ENCODE results near the gene NCMAP. TPM values are rescaled to one million over a fixed set of nuclear protein-coding genes. Genes with fewer than 3 reads are reported as not detected.

The NCMAP gene
- total RNA-seq, 2 donors from 2014 or later: 0.76 to 1.3 TPM

- Mint-ChIP-seq H3K9me3 (no peaks in the 10 kb centered on the region), H3K4me3 (no peak overlapping the region), H3K27ac (peak overlapping the region; percentile 68), H3K4me1 (ENCODE audit: low read depth) (peaks cover 57% of the 10 kb centered on the region), H3K36me3 (ENCODE audit: insufficient read depth in 2 of 2) (peaks cover 20 to 67% of the 10 kb centered on the region in 2 donors), H3K27me3 (ENCODE audit: low read depth) (no peaks in the 10 kb centered on the region)
- ATAC-seq (replicated peaks in 1 of 2) (no peak), DNase-seq (no peak)
Observed at GRCh38 chr1:24652382-24652781, 96.5 kb downstream of the NCMAP start.

GRCh38 chr1:24654010-24654409, 98.1 kb downstream of the NCMAP start:
- H3K4me1 Mint-ChIP-seq (ENCODE audit: low read depth): peaks cover 54% of the 10 kb centered on the region
- peak overlapping the region; percentile 83 for H3K27ac Mint-ChIP-seq
- H3K4me3 Mint-ChIP-seq: no peak overlapping the region

GRCh38 chr1:24656046-24656445, 100.2 kb downstream of the NCMAP start:
- H3K36me3 Mint-ChIP-seq (ENCODE audit: insufficient read depth in 2 of 2): peaks cover 14 to 55% of the 10 kb centered on the region in 2 donors
- no peak for DNase-seq
- H3K27ac Mint-ChIP-seq: no peak overlapping the region
- H3K4me3 Mint-ChIP-seq: no peak overlapping the region
- no peaks in the 10 kb centered on the region for H3K9me3 Mint-ChIP-seq
- H3K4me1 Mint-ChIP-seq (ENCODE audit: low read depth): peaks cover 49% of the 10 kb centered on the region
- ATAC-seq (replicated peaks in 1 of 2): no peak
- H3K27me3 Mint-ChIP-seq (ENCODE audit: low read depth): no peaks in the 10 kb centered on the region

More at GRCh38 chr1:24654010-24654409, 98.1 kb downstream of the NCMAP start:
- H3K27me3 Mint-ChIP-seq (ENCODE audit: low read depth): no peaks in the 10 kb centered on the region
- H3K36me3 Mint-ChIP-seq (ENCODE audit: insufficient read depth in 2 of 2): peaks cover 21 to 61% of the 10 kb centered on the region in 2 donors
- DNase-seq (no peak), ATAC-seq (replicated peaks in 1 of 2) (no peak)
- no peaks in the 10 kb centered on the region for H3K9me3 Mint-ChIP-seq

DNA sequence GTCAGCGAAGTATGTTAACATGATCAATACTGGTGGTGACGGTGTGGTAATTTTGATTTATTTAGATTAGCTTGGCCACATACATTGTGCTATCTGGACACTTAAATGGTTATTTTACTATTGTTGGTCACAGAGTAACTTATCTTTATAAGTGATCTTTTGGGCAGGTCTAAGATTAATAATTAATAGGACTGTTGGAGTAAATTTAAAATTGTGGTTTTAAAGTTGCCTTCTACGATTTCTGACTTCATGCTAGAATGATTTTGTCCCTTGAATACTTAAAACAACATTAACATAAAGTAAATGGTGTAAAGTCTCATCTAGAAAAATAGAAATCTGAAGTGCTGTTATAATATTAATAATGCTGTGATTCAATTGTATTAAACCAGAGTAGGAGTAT, 101.9 kb downstream of the NCMAP start:
- no peak for ATAC-seq (replicated peaks in 1 of 2)
- no peak for DNase-seq
- Mint-ChIP-seq H3K9me3 (no peaks in the 10 kb centered on the region), H3K27ac (peak overlapping the region; percentile 91), H3K36me3 (ENCODE audit: insufficient read depth in 2 of 2) (peaks cover 10 to 49% of the 10 kb centered on the region in 2 donors), H3K4me1 (ENCODE audit: low read depth) (peaks cover 47% of the 10 kb centered on the region), H3K4me3 (peak overlapping the region in 1 of 2 donors; percentile 27), H3K27me3 (ENCODE audit: low read depth) (no peaks in the 10 kb centered on the region)

Other genes with a start within 250 kb of the NCMAP start
- gene GRHL3, start 236.7 kb upstream of the NCMAP start, total RNA-seq: 1 to 10 TPM in 1 of 2 donors, under 1 TPM in 1; 0.28 to 2.0 TPM
- 10 to 100 TPM; 13.0 to 17.8 TPM for gene STPG1, start 142.3 kb upstream of the NCMAP start, total RNA-seq
- 10 to 100 TPM; 54.1 to 68.7 TPM for gene NIPAL3, start 140.3 kb upstream of the NCMAP start, total RNA-seq
- gene RCAN3, start 53.3 kb upstream of the NCMAP start, total RNA-seq: 100 to 1,000 TPM; 103 to 151 TPM
- 100 to 1,000 TPM; 187 to 223 TPM for gene SRRM1, start 87.2 kb downstream of the NCMAP start, total RNA-seq
- gene CLIC4, start 189.4 kb downstream of the NCMAP start, total RNA-seq: 10 to 100 TPM; 59.7 to 68.2 TPM

Data from activated T-cell treated with anti-CD3 and anti-CD28 coated beads, Interleukin-2, amount 50 U/mL, for 72 hours (primary cell).